HepG2 (cell line): ENCODE results near the gene BDP1. TPM values are rescaled to one million over a fixed set of nuclear protein-coding genes. Genes with fewer than 3 reads are reported as not detected.
"Not testable (repeated sequence)": the region's sequence is repeated elsewhere in the genome, so short reads cannot be mapped to it uniquely, and the experiment has no call there.

Experiments used
- ATAC-seq: fragments of 200-7000 bp; cut with Tn5 transposase; 3 replicates; pipeline ENCODE4 v1.9.1; 2020; ENCODE audit warnings: mild to moderate bottlenecking, moderate library complexity
- BruUV-seq: library from RNA; stranded (reverse); fragments of 400-500 nt; replicated peaks from 2 replicates; lab custom pipeline; 2021; lab: Mats Ljungman, UMichigan
- CTCF ChIA-PET: fragments of 300-600 bp; formaldehyde crosslinking; extraction: SDS; loops from one replicate; lab custom pipeline; 2021; ENCODE audit warnings: low total read pairs, inconsistent platforms, low intra/inter-chr PET ratio; lab: Yijun Ruan, JAX
- POLR2A ChIA-PET: fragments of 350-600 bp; sonication (Branson Sonifier 250); formaldehyde crosslinking; loops from one replicate; lab custom pipeline; 2020; ENCODE audit warnings: antibody characterized with exemption, inconsistent platforms; lab: Yijun Ruan, JAX
- DNase-seq: peaks from one replicate; pipeline ENCODE4 v3.0.0-alpha.2; 2015; ENCODE audit warnings: low spot score
- FAIRE-seq: peaks from 3 replicates; lab custom pipeline; 2011; peaks lifted over from hg19 to GRCh38; lab: Jason Lieb, UNC
- H2AFZ ChIP-seq: one replicate; pipeline ENCODE4 v1.6.1; 2011; ENCODE audit warnings: low read length, inconsistent platforms
- H3K27ac ChIP-seq: fragments of 300-600 bp; 3 replicates; pipeline ENCODE4 v1.8.0; 2011; ENCODE audit warnings: mixed run types, mild to moderate bottlenecking, mixed read lengths, low read length, inconsistent platforms; ENCODE audit not compliant: insufficient read depth; ENCODE audit errors: extremely low read length
- H3K27me3 ChIP-seq, 2 experiments: fragments of 200-600 bp in 1 of 2; 2 replicates in 1 of 2; 3 replicates in 1 of 2; pipeline versions ENCODE4 v1.6.0 to v1.8.0; 2011; ENCODE audit warnings: low read length in 2 of 2, mild to moderate bottlenecking in 2 of 2, moderate library complexity in 2 of 2, inconsistent platforms in 1 of 2; ENCODE audit not compliant: insufficient read depth in 2 of 2, control insufficient read depth in 1 of 2
- H3K36me3 ChIP-seq, 2 experiments: fragments of 200-600 bp in 1 of 2; replicated peaks in 1 of 2; 2 replicates in 1 of 2; 3 replicates in 1 of 2; pipeline versions ENCODE4 v1.5.1 to v1.8.0; 2011; ENCODE audit warnings: low read length in 2 of 2, inconsistent platforms in 1 of 2; ENCODE audit not compliant: insufficient read depth in 2 of 2, control insufficient read depth in 1 of 2
- H3K4me1 ChIP-seq: 2 replicates; pipeline ENCODE4 v1.5.1; 2012; ENCODE audit warnings: low read length, inconsistent platforms; ENCODE audit not compliant: insufficient read depth
- H3K4me2 ChIP-seq: 2 replicates; pipeline ENCODE4 v1.6.0; 2011; ENCODE audit warnings: low read depth, low read length, inconsistent platforms
- H3K4me3 ChIP-seq, 3 experiments: fragments of 200-600 bp in 1 of 3; sonication (generic), shearing (Covaris generic) in 1 of 3; replicated peaks in 1 of 3; 2 replicates each; pipeline ENCODE4 v1.5.1; 2011 to 2016; ENCODE audit warnings: low read length in 3 of 3, inconsistent platforms in 2 of 3, low read depth in 2 of 3, mild to moderate bottlenecking in 2 of 3, control low read depth in 1 of 3, mixed read lengths in 1 of 3; ENCODE audit not compliant: insufficient read depth in 1 of 3
- H3K79me2 ChIP-seq: one replicate; pipeline ENCODE4 v1.6.1; 2011; ENCODE audit warnings: low read length, inconsistent platforms; ENCODE audit not compliant: insufficient read depth
- H3K9ac ChIP-seq: 2 replicates; pipeline ENCODE4 v1.6.0; 2011; ENCODE audit warnings: mild to moderate bottlenecking, low read depth, low read length, inconsistent platforms; ENCODE audit not compliant: insufficient read depth
- H3K9me3 ChIP-seq: 2 replicates; pipeline ENCODE4 v1.5.1; 2012; ENCODE audit warnings: mild to moderate bottlenecking, low read length
- H4K20me1 ChIP-seq: 2 replicates; pipeline ENCODE4 v1.6.0; 2011; ENCODE audit warnings: inconsistent platforms, mild to moderate bottlenecking, low read length, moderate library complexity; ENCODE audit not compliant: insufficient read depth
- ARID2 ChIP-seq: sonication (generic); formaldehyde crosslinking; IDR thresholded peaks from 2 replicates; pipeline ENCODE4 v1.8.1; 2022; ENCODE audit warnings: mild to moderate bottlenecking, missing genetic modification reagents, borderline replicate concordance
- CCDC6 ChIP-seq: sonication (generic); formaldehyde crosslinking; IDR thresholded peaks from 2 replicates; pipeline ENCODE4 v1.8.1; 2022; ENCODE audit warnings: mild to moderate bottlenecking, missing genetic modification reagents, moderate library complexity
- EP300 ChIP-seq, 3 experiments: sonication (generic) in 1 of 3; formaldehyde crosslinking in 1 of 3; IDR thresholded peaks; 2 replicates each; pipeline versions ENCODE4 v1.5.1 to v1.6.1; 2011 to 2020; ENCODE audit warnings: low read depth in 2 of 3, low read length in 2 of 3, borderline replicate concordance in 1 of 3, improper control_type of control experiment in 1 of 3, mild to moderate bottlenecking in 1 of 3, missing genetic modification reagents in 1 of 3, moderate library complexity in 1 of 3
- FOSL2 ChIP-seq: sonication (generic); formaldehyde crosslinking; IDR thresholded peaks from 2 replicates; pipeline ENCODE4 v1.4.0; 2020; ENCODE audit warnings: missing genetic modification reagents
- FOXP1 ChIP-seq, 2 experiments: fragments of 450-650 bp in 1 of 2; IDR thresholded peaks; 2 replicates each; pipeline ENCODE4 v1.6.1; 2017 to 2018; ENCODE audit warnings: antibody characterized with exemption in 1 of 2
- HOXD1 ChIP-seq: sonication (generic); formaldehyde crosslinking; IDR thresholded peaks from 2 replicates; pipeline ENCODE4 v1.5.0; 2020; ENCODE audit warnings: missing genetic modification reagents
- PHF20 ChIP-seq: sonication (generic); formaldehyde crosslinking; IDR thresholded peaks from 2 replicates; pipeline ENCODE4 v1.5.0; 2020; ENCODE audit warnings: mild to moderate bottlenecking, missing genetic modification reagents
- STAG1 ChIP-seq: sonication (generic); formaldehyde crosslinking; IDR thresholded peaks from 2 replicates; pipeline ENCODE4 v1.4.0; 2020; ENCODE audit warnings: missing genetic modification reagents
- TCF7 ChIP-seq: sonication (generic); IDR thresholded peaks from 2 replicates; pipeline ENCODE4 v1.6.1; 2016; ENCODE audit warnings: antibody characterized with exemption, low read depth
- THAP8 ChIP-seq: sonication (generic); formaldehyde crosslinking; IDR thresholded peaks from 2 replicates; pipeline ENCODE4 v1.5.1; 2020; ENCODE audit warnings: missing genetic modification reagents, mild to moderate bottlenecking, borderline replicate concordance
- ZFAT ChIP-seq: sonication (generic); formaldehyde crosslinking; conservative IDR thresholded peaks from 2 replicates; pipeline ENCODE4 v1.8.1; 2023; ENCODE audit warnings: missing genetic modification reagents, inconsistent platforms
- ZNF629 ChIP-seq: sonication (generic); formaldehyde crosslinking; conservative IDR thresholded peaks from 2 replicates; pipeline ENCODE4 v1.5.0; 2020; ENCODE audit warnings: missing genetic modification reagents
- WGBS: methylation state at CpG from one replicate; pipeline ENCODE4 v1.1.6; 2017; ENCODE audit warnings: low lambda C conversion rate; 5-methylcytosine and 5-hydroxymethylcytosine counted together
- in situ Hi-C: cut with HindIII; loops from 2 replicates; pipeline ENCODE4 v1.10.0; 2017; ENCODE audit warnings: low pct_unique_long_range_greater_than_20kb; ENCODE audit not compliant: extremely low pct_ligation_motif_present
- intact Hi-C: fragments of 100-400 bp; cut with micrococcal nuclease; formaldehyde crosslinking; loops from one replicate; pipeline ENCODE4 v1.10.0; 2022; ENCODE audit not compliant: unreplicated experiment
- polyA plus RNA-seq, 8 experiments: library from polyadenylated mRNA; depleted of rRNA in 3 of 8; stranded (reverse) in 7 of 8; unstranded in 1 of 8; fragments of >200 nt; fragmentation: Illumina TruSeq in 4 of 8; extraction: Trizol in 4 of 8; gene quantifications; 2 replicates each; pipeline versions ENCODE4 v1.2.1 to v1.2.3, GENCODE V29; 2011 to 2016; ENCODE audit warnings: low read depth in 4 of 8, missing spikeins in 1 of 8, mixed read lengths in 1 of 8; ENCODE audit not compliant: insufficient read depth in 1 of 8
- total RNA-seq, 5 experiments: library from RNA; depleted of rRNA; stranded (reverse); fragments of >200 nt; fragmentation: Illumina TruSeq; extraction: Trizol; gene quantifications; 2 replicates each; pipeline ENCODE4 v1.2.3, GENCODE V29; 2016; ENCODE audit warnings: low read depth in 1 of 5
- TF ChIP-seq, protein P1 (sequence below): sonication (generic); formaldehyde crosslinking; IDR thresholded peaks from 2 replicates; pipeline ENCODE4 v1.4.0; 2020; ENCODE audit warnings: mild to moderate bottlenecking, low read depth, missing genetic modification reagents

BDP1 gene
- total and polyA plus RNA-seq, 2 of the 13 experiments (the other 11 are each of a cell fraction or from before 2014, with no cell fraction given) = 10.2 to 22.4 TPM

DNA sequence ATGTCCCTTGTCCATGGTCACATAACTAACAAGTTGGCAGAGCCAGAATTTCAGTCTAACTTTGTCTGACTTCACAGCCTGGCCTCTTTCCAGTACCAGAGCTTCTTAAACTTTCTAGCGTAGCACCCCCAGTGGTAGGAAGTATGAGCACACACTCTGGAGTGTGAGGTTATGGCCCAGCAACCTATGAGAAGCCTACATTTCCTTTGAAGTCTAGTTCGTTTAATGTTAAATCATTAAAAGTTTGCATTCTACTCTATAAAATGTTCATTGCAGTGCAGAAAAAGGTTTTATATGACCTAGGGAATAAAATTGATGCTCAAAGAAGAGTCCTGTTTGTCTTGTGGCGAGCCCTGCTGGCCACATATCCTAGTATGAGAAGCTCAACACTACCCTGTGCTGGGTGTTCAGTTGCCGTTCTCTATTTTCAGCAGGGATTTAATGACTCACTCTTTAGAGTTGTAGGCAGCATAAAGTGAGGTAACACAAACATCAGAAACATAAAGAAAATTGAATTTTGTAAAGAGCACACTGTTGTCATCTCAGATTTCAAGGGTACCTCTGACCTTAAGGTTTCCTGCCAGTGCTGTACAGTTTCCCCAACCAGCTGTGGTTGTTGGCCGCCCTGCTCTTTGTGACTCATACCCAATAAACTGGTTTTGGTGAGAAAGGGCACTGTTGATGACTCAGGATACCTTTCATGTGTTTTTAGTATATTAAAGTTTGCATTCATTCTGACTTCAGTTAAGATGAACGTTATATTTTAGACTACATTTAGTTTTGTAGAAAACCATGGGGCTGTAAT is 146.0 kb downstream of the BDP1 start (continued):
- TF ChIP-seq STAG1 = peak; percentile 52
- no peak for TF ChIP-seq EP300 (IDR thresholded peaks at IDR 0.05; ENCODE audit: low read depth in 2 of 2, low read length in 2 of 2)
- no peak for TF ChIP-seq EP300 (CRISPR knock-in tag; IDR thresholded peaks at IDR 0.05; ENCODE audit: borderline replicate concordance)
- peak; percentile 11; the same call in 1 of the 2 replicates for TF ChIP-seq TCF7
- no peak for TF ChIP-seq HOXD1 (CRISPR knock-in tag)
- no peak for TF ChIP-seq THAP8 (CRISPR knock-in tag)
- no peak for TF ChIP-seq FOXP1 (IDR thresholded peaks at IDR 0.05)
- TF ChIP-seq FOXP1 (CRISPR knock-in tag; IDR thresholded peaks at IDR 0.05) = no peak
- no peak for TF ChIP-seq ARID2
- TF ChIP-seq PHF20 (CRISPR knock-in tag) = no peak
- TF ChIP-seq CCDC6 = no peak
- no peak for TF ChIP-seq ZNF629 (CRISPR knock-in tag)
- no peak for TF ChIP-seq ZFAT
- peak; percentile 51 for TF ChIP-seq FOSL2 (CRISPR knock-in tag)
- TF ChIP-seq, protein P1, sequence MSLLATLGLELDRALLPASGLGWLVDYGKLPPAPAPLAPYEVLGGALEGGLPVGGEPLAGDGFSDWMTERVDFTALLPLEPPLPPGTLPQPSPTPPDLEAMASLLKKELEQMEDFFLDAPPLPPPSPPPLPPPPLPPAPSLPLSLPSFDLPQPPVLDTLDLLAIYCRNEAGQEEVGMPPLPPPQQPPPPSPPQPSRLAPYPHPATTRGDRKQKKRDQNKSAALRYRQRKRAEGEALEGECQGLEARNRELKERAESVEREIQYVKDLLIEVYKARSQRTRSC (CRISPR knock-in tag) = no peak

- POLR2A ChIA-PET, BruUV-seq, H3K9me3 ChIP-seq, intact Hi-C loops, DNase-seq, H2AFZ ChIP-seq, H3K4me3 ChIP-seq, H3K27me3 ChIP-seq, H3K79me2 ChIP-seq, H4K20me1 ChIP-seq, H3K4me1 ChIP-seq, FAIRE-seq, H3K27ac ChIP-seq, ATAC-seq, H3K4me2 ChIP-seq, H3K9ac ChIP-seq, in situ Hi-C loops, CTCF ChIA-PET: not testable (repeated sequence)
- WGBS = 96% methylated on average over 15 of the region's 16 CpGs
- peaks cover 3 to 19% of the 10 kb centered on the region in 2 experiments; a peak in 2 of 5 replicates for H3K36me3 ChIP-seq
Measured at GRCh38 chr5:71609916-71610315, 154.5 kb downstream of the BDP1 start.
